IMR-90 (cell line): ENCODE measurements around the gene TANGO6. TPM values are rescaled to one million over a fixed set of nuclear protein-coding genes. Genes with fewer than 3 reads are reported as not detected.

Experiments used
- ATAC-seq: fragments of 200-7000 bp; cut with Tn5 transposase; 2 replicates; pipeline ENCODE4 v1.9.1; 2020; ENCODE audit warnings: low read depth, mild to moderate bottlenecking, moderate library complexity
- BruUV-seq: library from RNA; stranded (reverse); fragments of 400-500 nt; replicated peaks from 2 replicates; lab custom pipeline; 2021; lab: Mats Ljungman, UMichigan
- CTCF ChIA-PET: fragments of 300-600 bp; formaldehyde crosslinking; extraction: SDS; loops from one replicate; lab custom pipeline; 2021; ENCODE audit warnings: antibody characterized with exemption; lab: Yijun Ruan, JAX
- POLR2A ChIA-PET: fragments of 300-600 bp; sonication (Branson Sonifier 250); formaldehyde crosslinking; loops from one replicate; lab custom pipeline; 2022; ENCODE audit warnings: antibody characterized with exemption; ENCODE audit not compliant: unreplicated experiment; lab: Charles Lee
- DNase-seq: peaks from one replicate; pipeline ENCODE4 v3.0.0; 2013
- H2AFZ ChIP-seq: replicated peaks from 2 replicates; pipeline ENCODE3; 2013; ENCODE audit warnings: low read length, mild to moderate bottlenecking; ENCODE audit not compliant: poor library complexity
- H2AK5ac ChIP-seq: 2 replicates; pipeline ENCODE4 v1.6.1; 2013; ENCODE audit warnings: low read depth, low read length, inconsistent platforms
- H2AK9ac ChIP-seq: replicated peaks from 2 replicates; pipeline ENCODE3; 2013; ENCODE audit warnings: mild to moderate bottlenecking, low read depth, low read length, moderate library complexity; ENCODE audit not compliant: poor library complexity
- H2BK120ac ChIP-seq: 2 replicates; pipeline ENCODE4 v1.6.1; 2013; ENCODE audit warnings: low read depth, low read length, inconsistent platforms
- H2BK15ac ChIP-seq: 3 replicates; pipeline ENCODE4 v1.6.1; 2013; ENCODE audit warnings: low read depth, low read length, inconsistent platforms
- H2BK20ac ChIP-seq: 2 replicates; pipeline ENCODE4 v1.6.1; 2013; ENCODE audit warnings: low read depth, mild to moderate bottlenecking, inconsistent platforms, low read length, moderate library complexity
- H2BK5ac ChIP-seq: 2 replicates; pipeline ENCODE4 v1.6.1; 2013; ENCODE audit warnings: mild to moderate bottlenecking, low read depth, low read length, inconsistent platforms; ENCODE audit not compliant: poor library complexity, severe bottlenecking
- H3K14ac ChIP-seq: replicated peaks from 2 replicates; pipeline ENCODE4 v1.6.1; 2013; ENCODE audit warnings: low read depth, low read length, inconsistent platforms
- H3K18ac ChIP-seq: 2 replicates; pipeline ENCODE4 v1.6.1; 2013; ENCODE audit warnings: low read depth, low read length, control low read depth
- H3K23ac ChIP-seq: 2 replicates; pipeline ENCODE4 v1.6.1; 2013; ENCODE audit warnings: low read depth, low read length, inconsistent platforms
- H3K27ac ChIP-seq: 2 replicates; pipeline ENCODE4 v1.5.1; 2013; ENCODE audit warnings: mild to moderate bottlenecking, control low read depth, low read length; ENCODE audit not compliant: insufficient read depth
- H3K27me3 ChIP-seq: 2 replicates; pipeline ENCODE4 v1.6.1; 2013; ENCODE audit warnings: low read length; ENCODE audit not compliant: control insufficient read depth, insufficient read depth
- H3K36me3 ChIP-seq: 2 replicates; pipeline ENCODE4 v1.6.1; 2013; ENCODE audit warnings: low read length, mixed read lengths; ENCODE audit not compliant: control insufficient read depth, insufficient read depth
- H3K4ac ChIP-seq: 2 replicates; pipeline ENCODE4 v1.6.1; 2013; ENCODE audit warnings: low read depth, low read length, inconsistent platforms
- H3K4me1 ChIP-seq: 2 replicates; pipeline ENCODE4 v1.6.1; 2013; ENCODE audit warnings: low read length, mixed read lengths; ENCODE audit not compliant: control insufficient read depth, insufficient read depth
- H3K4me2 ChIP-seq: 2 replicates; pipeline ENCODE4 v1.6.1; 2013; ENCODE audit warnings: low read depth, mild to moderate bottlenecking, control low read depth, low read length, moderate library complexity
- H3K4me3 ChIP-seq: 2 replicates; pipeline ENCODE4 v1.5.1; 2013; ENCODE audit warnings: low read depth, mild to moderate bottlenecking, control low read depth, low read length, moderate library complexity; ENCODE audit not compliant: insufficient read depth
- H3K56ac ChIP-seq: 2 replicates; pipeline ENCODE4 v1.6.1; 2013; ENCODE audit warnings: low read length, inconsistent platforms; ENCODE audit not compliant: insufficient read depth; ENCODE audit errors: extremely low read depth
- H3K79me1 ChIP-seq, 2 experiments: 2 replicates each; pipeline ENCODE4 v1.6.1; 2013; ENCODE audit warnings: low read length in 2 of 2, inconsistent platforms in 1 of 2, low read depth in 1 of 2
- H3K9ac ChIP-seq: 2 replicates; pipeline ENCODE4 v1.6.1; 2013; ENCODE audit warnings: low read depth, low read length, control low read depth
- H3K9me1 ChIP-seq: 2 replicates; pipeline ENCODE4 v1.6.1; 2013; ENCODE audit warnings: low read length, inconsistent platforms; ENCODE audit not compliant: insufficient read depth
- H3K9me3 ChIP-seq: 2 replicates; pipeline ENCODE4 v1.6.1; 2013; ENCODE audit warnings: low read length; ENCODE audit not compliant: control insufficient read depth, insufficient read depth
- H4K20me1 ChIP-seq: 2 replicates; pipeline ENCODE4 v1.6.1; 2013; ENCODE audit warnings: low read length, inconsistent platforms; ENCODE audit not compliant: insufficient read depth
- H4K5ac ChIP-seq: 2 replicates; pipeline ENCODE4 v1.6.1; 2013; ENCODE audit warnings: mild to moderate bottlenecking, low read depth, low read length, control low read depth
- H4K8ac ChIP-seq, 2 experiments: 2 replicates each; pipeline ENCODE4 v1.6.1; 2013; ENCODE audit warnings: low read depth in 2 of 2, low read length in 2 of 2, control low read depth in 1 of 2, inconsistent platforms in 1 of 2
- H4K91ac ChIP-seq: 2 replicates; pipeline ENCODE4 v1.6.1; 2013; ENCODE audit warnings: low read depth, low read length, inconsistent platforms; ENCODE audit not compliant: insufficient read depth
- BHLHE40 ChIP-seq: fragments of 150-350 bp; IDR thresholded peaks from 2 replicates; pipeline ENCODE4 v1.6.1; 2016; ENCODE audit warnings: mild to moderate bottlenecking, low read depth, low read length
- CHD1 ChIP-seq: IDR thresholded peaks from 2 replicates; pipeline ENCODE4 v1.6.1; 2012; ENCODE audit warnings: low read depth, low read length, improper control_type of control experiment
- FOS ChIP-seq: fragments of 150-350 bp; IDR thresholded peaks from 2 replicates; pipeline ENCODE4 v1.6.1; 2016; ENCODE audit warnings: low read depth, low read length
- MAZ ChIP-seq: IDR thresholded peaks from 2 replicates; pipeline ENCODE4 v1.6.1; 2012; ENCODE audit warnings: low read depth, mild to moderate bottlenecking, low read length, improper control_type of control experiment, moderate library complexity, borderline replicate concordance
- MXI1 ChIP-seq: IDR thresholded peaks from 2 replicates; pipeline ENCODE4 v1.6.1; 2012; ENCODE audit warnings: low read depth, mild to moderate bottlenecking, low read length, moderate library complexity, borderline replicate concordance
- RFX5 ChIP-seq: IDR thresholded peaks from 2 replicates; pipeline ENCODE4 v1.8.0; 2012; ENCODE audit warnings: low read depth, mild to moderate bottlenecking, low read length, moderate library complexity
- WGBS, 2 experiments: methylation state at CpG; one replicate each; pipeline versions ENCODE4 v1.1.5 to v1.1.7; 2013; ENCODE audit warnings: missing lambda C conversion rate in 2 of 2; ENCODE audit not compliant: insufficient read length in 1 of 2; ENCODE audit errors: extremely low coverage in 2 of 2; 5-methylcytosine and 5-hydroxymethylcytosine counted together
- dilution Hi-C: fragments of 300-500 bp; cut with HindIII; formaldehyde crosslinking; loops from one replicate; pipeline ENCODE4 v1.14.3; 2018; ENCODE audit warnings: low sequenced_read_pairs; ENCODE audit not compliant: unreplicated experiment
- in situ Hi-C: fragments of 300-500 bp; cut with MboI; formaldehyde crosslinking; loops from 3 replicates; pipeline ENCODE4 v1.14.3; 2019; ENCODE audit warnings: low sequenced_read_pairs, inconsistent platforms, mixed read lengths
- intact Hi-C: fragments of 100-400 bp; cut with micrococcal nuclease; formaldehyde crosslinking; loops from 2 replicates; pipeline ENCODE4 v1.10.0; 2022
- polyA plus RNA-seq, 3 experiments: library from polyadenylated mRNA; depleted of rRNA; stranded (reverse); fragments of >200 nt; gene quantifications; 2 replicates each; pipeline ENCODE4 v1.2.3, GENCODE V29; 2012; ENCODE audit warnings: low replicate concordance in 1 of 3
- total RNA-seq: library from RNA; depleted of rRNA; stranded (reverse); fragments of >200 nt; gene quantifications from 2 replicates; pipeline ENCODE4 v1.2.3, GENCODE V29; 2012

Gene TANGO6
- total and polyA plus RNA-seq, 2 of the 4 experiments (the other 2 are of a cell fraction), result 6.7 to 22.4 TPM

- no peak overlapping the region for H3K4me2 ChIP-seq
- H4K91ac ChIP-seq, result no peak overlapping the region
- no peak overlapping the region for H2BK120ac ChIP-seq
- no peak overlapping the region for H3K4ac ChIP-seq
- no peak for DNase-seq
- POLR2A ChIA-PET, result no interaction called here
- H3K14ac ChIP-seq, result no peak overlapping the region
- H4K20me1 ChIP-seq, result no peaks in the 10 kb centered on the region
- H3K23ac ChIP-seq, result no peak overlapping the region
- no peak for ATAC-seq
- no peaks in the 10 kb centered on the region for H3K36me3 ChIP-seq
- no peak overlapping the region for H2BK20ac ChIP-seq
- H3K56ac ChIP-seq, result no peak overlapping the region
- H2BK15ac ChIP-seq, result no peak overlapping the region
- no TSS peak for BruUV-seq
- H4K5ac ChIP-seq, result no peak overlapping the region
- H3K27me3 ChIP-seq, result no peaks in the 10 kb centered on the region
- H3K4me1 ChIP-seq, result peaks cover 5% of the 10 kb centered on the region
- no peak overlapping the region for H3K18ac ChIP-seq
- no peak overlapping the region for H2AFZ ChIP-seq
- H2AK9ac ChIP-seq, result no peak overlapping the region
- H3K27ac ChIP-seq, result no peak overlapping the region
- no peak for TF ChIP-seq CHD1
- TF ChIP-seq FOS, result no peak
- TF ChIP-seq MXI1, result no peak
- no peak for TF ChIP-seq BHLHE40
- TF ChIP-seq RFX5, result no peak
- no peak for TF ChIP-seq MAZ
- no peak overlapping the region for H3K9ac ChIP-seq
- no peak overlapping the region for H2AK5ac ChIP-seq
- intact Hi-C loops (no loop called here), dilution Hi-C loops (no loop called here), in situ Hi-C loops (no loop called here)
- CTCF ChIA-PET, result no interaction called here
- no peak overlapping the region for H3K4me3 ChIP-seq
- no peak overlapping the region for H4K8ac ChIP-seq
- no peaks in the 10 kb centered on the region for H3K79me1 ChIP-seq
- WGBS, 2 experiments, result no CpG with 5 or more reads among the region's 2 CpGs
- no peak overlapping the region for H2BK5ac ChIP-seq
- peaks cover 4% of the 10 kb centered on the region for H3K9me3 ChIP-seq
- no peaks in the 10 kb centered on the region for H3K9me1 ChIP-seq
Observed at GRCh38 chr16:68940816-68941215, 97.5 kb downstream of the TANGO6 start.
